Gastrocnemius medialis (tissue), 4 donors: ENCODE results near the gene DNAJC5G.

Experiments used
- POLR2A ChIP-seq, 2 donors: fragments of 450-650 bp; IDR thresholded peaks; one replicate each; pipeline ENCODE4 v1.6.1; 2017; ENCODE audit warnings: antibody characterized with exemption in 2 of 2, mild to moderate bottlenecking in 2 of 2, moderate library complexity in 2 of 2
- TF ChIP-seq, protein P1 (sequence below), 5 experiments: fragments of 450-650 bp in 3 of 5; fragments of 200-600 bp in 2 of 5; sonication (generic) in 2 of 5; IDR thresholded peaks in 4 of 5; conservative IDR thresholded peaks in 1 of 5; 1 replicate in 4 of 5; 2 replicates in 1 of 5; pipeline ENCODE4 v1.5.1; 2016 to 2019; ENCODE audit warnings: antibody characterized with exemption in 5 of 5, mild to moderate bottlenecking in 3 of 5, moderate library complexity in 3 of 5

DNA sequence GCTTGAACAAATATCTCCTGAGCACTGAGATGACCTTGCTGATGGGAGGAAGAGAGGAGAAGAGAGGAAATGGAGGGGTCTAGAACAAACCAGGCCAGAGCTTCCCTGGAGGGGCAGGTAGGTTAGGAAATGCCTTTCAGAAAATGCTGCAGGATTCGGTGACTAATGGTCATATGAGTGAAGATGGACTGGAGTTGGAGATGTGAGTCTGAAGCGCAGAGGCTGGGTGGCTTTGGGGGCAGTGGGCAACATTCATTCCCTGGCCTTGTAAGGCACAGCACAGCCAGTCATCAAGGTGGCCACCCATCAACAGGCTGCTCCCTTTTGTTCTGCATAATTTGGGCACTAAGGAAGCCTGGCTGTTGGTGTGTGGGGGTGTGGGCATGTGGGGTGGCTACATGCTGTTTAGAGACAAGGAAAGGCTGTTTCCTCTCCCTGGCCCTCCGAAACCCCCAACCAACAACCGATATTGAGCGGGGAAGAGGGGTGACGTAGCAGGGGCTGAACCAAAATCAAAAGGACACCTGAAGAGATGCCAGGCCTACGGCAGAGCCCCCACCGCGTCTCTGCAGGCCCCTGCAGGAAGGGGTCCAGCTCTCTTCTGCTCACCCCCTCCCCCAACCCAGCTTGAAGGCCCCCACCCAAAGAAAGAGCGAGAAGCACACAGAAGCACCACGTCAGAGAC, 13.8 kb upstream of the DNAJC5G start:
- TF ChIP-seq, protein P1, sequence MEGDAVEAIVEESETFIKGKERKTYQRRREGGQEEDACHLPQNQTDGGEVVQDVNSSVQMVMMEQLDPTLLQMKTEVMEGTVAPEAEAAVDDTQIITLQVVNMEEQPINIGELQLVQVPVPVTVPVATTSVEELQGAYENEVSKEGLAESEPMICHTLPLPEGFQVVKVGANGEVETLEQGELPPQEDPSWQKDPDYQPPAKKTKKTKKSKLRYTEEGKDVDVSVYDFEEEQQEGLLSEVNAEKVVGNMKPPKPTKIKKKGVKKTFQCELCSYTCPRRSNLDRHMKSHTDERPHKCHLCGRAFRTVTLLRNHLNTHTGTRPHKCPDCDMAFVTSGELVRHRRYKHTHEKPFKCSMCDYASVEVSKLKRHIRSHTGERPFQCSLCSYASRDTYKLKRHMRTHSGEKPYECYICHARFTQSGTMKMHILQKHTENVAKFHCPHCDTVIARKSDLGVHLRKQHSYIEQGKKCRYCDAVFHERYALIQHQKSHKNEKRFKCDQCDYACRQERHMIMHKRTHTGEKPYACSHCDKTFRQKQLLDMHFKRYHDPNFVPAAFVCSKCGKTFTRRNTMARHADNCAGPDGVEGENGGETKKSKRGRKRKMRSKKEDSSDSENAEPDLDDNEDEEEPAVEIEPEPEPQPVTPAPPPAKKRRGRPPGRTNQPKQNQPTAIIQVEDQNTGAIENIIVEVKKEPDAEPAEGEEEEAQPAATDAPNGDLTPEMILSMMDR (IDR thresholded peaks at IDR 0.05 in 4 of 5, conservative IDR thresholded peaks at IDR 0.05 in 1 of 5), result no peak
- no peak for TF ChIP-seq POLR2A (IDR thresholded peaks at IDR 0.05)
